HAP-1 (cell line): ENCODE results near the gene SCN3B.
A peak's percentile ranks its signal among the peaks of the same experiment; 100 is the strongest.

Source experiments
- DNase-seq, 2 experiments: peaks; one replicate each; pipeline ENCODE4 v3.0.0-alpha.2; 2016 to 2020; ENCODE audit warnings: low spot score in 2 of 2
- H3K27me3 ChIP-seq: fragments of 250-450 bp; sonication (Bioruptor Pico); 2 replicates; pipeline ENCODE4 v1.5.1; 2020; ENCODE audit warnings: low read depth, mild to moderate bottlenecking, moderate library complexity
- H3K36me3 ChIP-seq: fragments of 250-450 bp; sonication (Bioruptor Pico); replicated peaks from 2 replicates; pipeline ENCODE4 v1.5.1; 2020; ENCODE audit warnings: mild to moderate bottlenecking
- H3K4me1 ChIP-seq: fragments of 250-450 bp; sonication (Bioruptor Pico); 2 replicates; pipeline ENCODE4 v1.5.1; 2020; ENCODE audit warnings: mild to moderate bottlenecking
- H3K4me3 ChIP-seq: fragments of 250-450 bp; sonication (Bioruptor Pico); 2 replicates; pipeline ENCODE4 v1.5.1; 2020; ENCODE audit warnings: mild to moderate bottlenecking, moderate library complexity
- H3K9me3 ChIP-seq: fragments of 250-450 bp; sonication (Bioruptor Pico); 2 replicates; pipeline ENCODE4 v1.5.1; 2020; ENCODE audit warnings: mild to moderate bottlenecking, moderate library complexity
- in situ Hi-C: fragments of 300-500 bp; cut with MboI; formaldehyde crosslinking; loops from 3 replicates; pipeline ENCODE4 v1.14.3; 2020; ENCODE audit warnings: low sequenced_read_pairs, inconsistent platforms, mixed read lengths

SCN3B gene

GRCh38 chr11:123585206-123585605, 69.2 kb downstream of the SCN3B start:
- in situ Hi-C loops: no loop called here
- Histone ChIP-seq H3K4me1 (peaks cover 5% of the 10 kb centered on the region; the same call in 1 of the 2 replicates), H3K4me3 (no peak overlapping the region), H3K9me3 (no peaks in the 10 kb centered on the region), H3K27me3 (no peaks in the 10 kb centered on the region), H3K36me3 (no peaks in the 10 kb centered on the region)
- no peak for DNase-seq

DNA sequence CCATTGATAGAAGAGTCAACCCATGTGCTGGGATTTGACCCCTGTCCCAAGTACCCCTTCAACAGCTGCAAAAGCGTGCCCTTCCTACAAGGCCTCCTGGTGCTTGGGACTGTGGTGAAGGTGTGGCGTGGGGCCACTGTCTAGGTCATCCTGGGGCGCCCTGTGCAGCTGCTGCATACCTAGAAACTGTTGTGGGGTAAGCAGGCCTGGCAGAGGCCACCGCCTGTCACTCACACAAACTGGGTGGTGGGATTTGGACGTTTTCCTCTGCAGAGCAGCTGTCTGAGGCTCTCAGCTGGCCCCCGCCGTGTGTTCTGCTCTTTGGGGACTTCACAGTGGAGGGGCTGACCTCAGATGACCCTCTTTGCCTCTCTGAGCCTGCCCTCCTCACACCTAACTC, 69.7 kb downstream of the SCN3B start:
- Histone ChIP-seq H3K4me3 (no peak overlapping the region), H3K9me3 (no peaks in the 10 kb centered on the region), H3K36me3 (no peaks in the 10 kb centered on the region), H3K27me3 (no peaks in the 10 kb centered on the region), H3K4me1 (peaks cover 5% of the 10 kb centered on the region; the same call in 1 of the 2 replicates)
- in situ Hi-C loops: no loop called here
- no peak for DNase-seq

DNA sequence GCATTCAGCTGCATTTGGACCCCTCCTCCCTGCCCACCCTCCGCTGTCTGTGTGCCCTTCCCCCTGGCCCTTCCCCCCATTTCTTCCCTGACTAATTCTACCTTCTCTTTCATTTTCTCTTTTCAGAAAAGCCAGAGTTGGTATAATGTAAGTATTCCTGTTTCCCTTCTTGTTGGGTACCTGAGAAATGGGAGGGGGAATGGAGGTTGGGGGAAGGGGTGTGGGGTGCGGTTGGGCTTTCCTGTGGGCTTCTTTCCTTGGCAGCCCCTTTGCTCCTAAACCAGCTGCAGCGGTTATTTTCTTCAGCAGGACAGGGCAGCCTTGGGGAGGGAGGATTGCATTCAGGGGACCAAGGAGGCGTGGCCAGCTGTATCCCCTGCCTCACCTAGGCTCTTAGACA, 70.2 kb downstream of the SCN3B start:
- Histone ChIP-seq H3K4me1 (peaks cover 5% of the 10 kb centered on the region; the same call in 1 of the 2 replicates), H3K9me3 (no peaks in the 10 kb centered on the region), H3K4me3 (no peak overlapping the region), H3K27me3 (no peaks in the 10 kb centered on the region), H3K36me3 (no peaks in the 10 kb centered on the region)
- DNase-seq: no peak
- in situ Hi-C loops: no loop called here

GRCh38 chr11:123582992-123583504, 71.4 kb downstream of the SCN3B start:
- Histone ChIP-seq H3K4me1 (peaks cover 5% of the 10 kb centered on the region; the same call in 1 of the 2 replicates), H3K36me3 (no peaks in the 10 kb centered on the region), H3K4me3 (no peak overlapping the region), H3K27me3 (no peaks in the 10 kb centered on the region), H3K9me3 (no peaks in the 10 kb centered on the region)
- no peak for DNase-seq
- in situ Hi-C loops: no loop called here

DNA sequence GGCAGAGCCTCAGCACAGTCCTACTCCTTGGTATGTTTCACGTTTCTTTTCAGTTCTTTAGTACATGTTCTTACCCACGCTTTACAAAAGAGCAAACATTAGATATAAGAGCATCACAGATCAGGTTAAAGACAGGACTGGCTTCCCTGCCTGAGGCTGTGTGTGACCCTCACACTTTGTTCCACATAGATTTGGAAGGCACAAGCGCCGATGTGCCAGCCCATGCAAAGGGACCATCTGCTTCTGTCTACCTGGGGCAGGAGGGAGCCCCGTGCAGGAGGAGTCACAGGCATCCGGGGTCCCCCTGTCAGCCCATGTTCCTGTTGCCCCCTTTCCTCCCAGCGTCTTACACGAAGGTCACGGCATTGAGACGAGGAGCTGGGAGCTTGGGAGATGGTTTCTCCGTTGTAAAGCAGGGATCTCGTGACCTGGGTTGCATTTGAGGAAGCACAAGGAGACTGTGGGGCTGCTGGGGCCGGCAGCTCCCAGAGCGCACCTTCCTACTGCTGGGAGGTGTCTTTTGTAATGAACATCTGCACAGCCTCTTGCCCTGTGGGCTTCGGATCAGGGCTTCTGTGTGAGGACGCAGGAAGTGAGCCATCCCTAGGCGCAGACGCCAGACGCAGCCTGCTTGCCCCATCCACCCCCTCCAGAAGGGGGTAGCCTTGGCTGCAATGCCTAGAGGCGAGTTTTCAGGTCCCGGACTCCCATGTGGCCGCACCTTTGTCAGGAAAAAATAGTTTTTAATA, 72.6 kb downstream of the SCN3B start:
- Histone ChIP-seq H3K27me3 (no peaks in the 10 kb centered on the region), H3K4me3 (no peak overlapping the region), H3K36me3 (no peaks in the 10 kb centered on the region), H3K9me3 (no peaks in the 10 kb centered on the region), H3K4me1 (peaks cover 5% of the 10 kb centered on the region; the same call in 1 of the 2 replicates)
- DNase-seq: no peak
- in situ Hi-C loops: no loop called here

DNA sequence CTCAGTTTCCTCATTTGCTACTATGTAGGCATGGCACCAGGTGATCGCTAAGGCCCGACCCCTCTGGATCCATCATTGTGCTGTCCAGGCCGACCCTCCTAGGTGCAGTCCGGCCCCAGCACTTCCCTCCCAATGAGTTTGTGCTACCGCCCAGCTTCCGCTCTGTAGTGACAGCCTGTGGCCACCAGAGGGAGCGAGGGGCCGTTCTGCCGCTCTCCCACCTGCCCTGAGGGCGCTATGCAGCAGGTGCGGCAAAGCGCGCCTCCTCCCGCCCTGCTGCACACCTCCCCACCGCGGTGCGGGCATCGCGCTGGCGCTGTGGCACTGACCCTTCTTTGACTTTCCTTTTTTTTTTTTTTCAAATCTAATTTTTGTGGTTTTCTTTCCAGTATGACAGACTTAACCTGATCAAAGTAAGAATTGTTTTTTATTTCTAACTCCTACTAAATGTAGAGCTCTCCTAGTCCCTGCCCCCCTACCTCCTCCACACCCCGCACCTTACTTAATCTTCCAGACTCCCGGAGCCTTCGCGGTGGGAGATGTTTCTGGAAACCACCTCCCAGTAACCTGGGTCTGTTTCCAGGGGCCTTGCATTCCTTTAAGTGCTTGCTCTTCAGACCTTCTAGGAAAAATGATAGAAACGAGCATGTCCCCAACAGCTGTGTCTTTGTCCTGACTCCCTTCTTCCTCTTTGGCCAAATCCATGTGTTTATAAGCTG, 73.7 kb downstream of the SCN3B start:
- Histone ChIP-seq H3K4me3 (no peak overlapping the region), H3K27me3 (no peaks in the 10 kb centered on the region), H3K4me1 (peaks cover 5% of the 10 kb centered on the region; the same call in 1 of the 2 replicates), H3K9me3 (no peaks in the 10 kb centered on the region), H3K36me3 (no peaks in the 10 kb centered on the region)
- peak; percentile 37 to 84 for DNase-seq
- in situ Hi-C loops: no loop called here

DNA sequence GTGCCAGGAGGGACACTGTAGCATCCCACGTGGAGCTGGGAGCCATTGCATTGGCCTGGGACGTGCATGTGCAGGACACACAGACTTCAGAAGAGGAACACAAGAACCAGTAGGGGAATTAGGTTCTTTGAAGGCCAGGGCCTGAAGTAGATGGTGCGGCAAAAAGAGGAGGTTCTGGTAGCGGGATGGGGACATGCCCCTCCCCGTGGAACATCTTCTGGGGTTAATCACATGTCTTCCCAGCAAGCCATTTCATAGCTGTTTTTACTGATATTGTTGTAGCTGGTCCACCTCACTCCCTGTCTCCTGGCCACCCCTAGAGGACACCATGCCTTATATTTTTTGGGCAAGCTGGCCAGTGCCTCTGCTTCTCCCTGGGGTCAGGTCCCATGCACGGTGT, 74.3 kb downstream of the SCN3B start:
- H3K9me3 ChIP-seq: no peaks in the 10 kb centered on the region
- no peak overlapping the region for H3K4me3 ChIP-seq
- no peaks in the 10 kb centered on the region for H3K36me3 ChIP-seq
- DNase-seq: no peak
- H3K27me3 ChIP-seq: no peaks in the 10 kb centered on the region
- in situ Hi-C loops: no loop called here
- H3K4me1 ChIP-seq: no peaks in the 10 kb centered on the region; the same call in 1 of the 2 replicates

DNA sequence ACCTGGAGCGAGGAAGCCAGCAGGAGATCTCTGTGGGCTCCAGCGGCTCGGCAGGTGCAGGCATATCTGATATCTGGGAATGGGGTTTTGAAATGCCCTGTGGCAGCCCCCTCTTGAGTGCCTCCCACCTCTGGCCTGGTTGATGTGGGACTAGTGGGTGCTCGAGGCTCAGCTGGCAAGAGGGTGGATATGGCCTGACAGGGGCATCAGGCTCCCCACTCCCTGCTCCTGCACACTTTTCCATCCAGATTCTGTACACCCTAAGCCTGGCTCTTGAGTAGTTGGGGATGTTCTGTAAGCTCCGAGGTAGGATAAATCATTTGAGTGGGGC, 75.0 kb downstream of the SCN3B start:
- H3K9me3 ChIP-seq: no peaks in the 10 kb centered on the region
- H3K4me3 ChIP-seq: no peak overlapping the region
- no peaks in the 10 kb centered on the region for H3K27me3 ChIP-seq
- DNase-seq: no peak
- H3K4me1 ChIP-seq: no peaks in the 10 kb centered on the region
- no peaks in the 10 kb centered on the region for H3K36me3 ChIP-seq
- in situ Hi-C loops: loop anchor here (10.0 kb wide), 1 partner anchor 65 kb away; no protein-coding TSS in a partner anchor
